Right lobe of liver (tissue), 6 donors: Measurements from ENCODE around the gene TMEM255A. TPM values are rescaled to one million over a fixed set of nuclear protein-coding genes. Genes with fewer than 3 reads are reported as not detected.

Source experiments
- ATAC-seq, 4 donors: fragments of 200-7000 bp; cut with Tn5 transposase; one replicate each; pipeline ENCODE4 v1.9.1; 2020; ENCODE audit warnings: mild to moderate bottlenecking in 4 of 4, moderate library complexity in 4 of 4
- DNase-seq, 3 donors: peaks; one replicate each; pipeline ENCODE4 v3.0.0-alpha.2; 2020
- H3K27ac ChIP-seq, 3 donors: fragments of 200-600 bp; one replicate each; pipeline ENCODE4 v1.8.0; 2022
- H3K27me3 ChIP-seq, 2 donors: fragments of 200-600 bp; one replicate each; pipeline ENCODE4 v1.8.0; 2022
- H3K36me3 ChIP-seq, 4 donors: fragments of 200-600 bp; sonication (generic) in 1 of 4; one replicate each; pipeline versions ENCODE4 v1.5.1 to v1.8.0; 2017 to 2022; ENCODE audit warnings: control low read depth in 1 of 4
- H3K4me1 ChIP-seq, 4 donors: fragments of 200-600 bp; sonication (generic) in 1 of 4; one replicate each; pipeline versions ENCODE4 v1.5.1 to v1.8.0; 2017 to 2022; ENCODE audit warnings: control low read depth in 1 of 4
- H3K4me3 ChIP-seq, 3 donors: fragments of 200-600 bp; one replicate each; pipeline ENCODE4 v1.8.0; 2022
- H3K9me3 ChIP-seq, 4 donors: fragments of 200-600 bp; sonication (generic) in 1 of 4; one replicate each; pipeline versions ENCODE4 v1.5.1 to v1.8.0; 2017 to 2022; ENCODE audit warnings: control low read depth in 1 of 4
- CTCF ChIP-seq, 4 donors: fragments of 200-600 bp in 3 of 4; fragments of 450-650 bp in 1 of 4; IDR thresholded peaks; one replicate each; pipeline versions ENCODE4 v1.5.1 to v1.8.0; 2016 to 2022; ENCODE audit warnings: antibody characterized with exemption in 4 of 4, mild to moderate bottlenecking in 2 of 4
- POLR2A ChIP-seq: fragments of 450-650 bp; IDR thresholded peaks from one replicate; pipeline ENCODE4 v1.6.1; 2017; ENCODE audit warnings: antibody characterized with exemption, mild to moderate bottlenecking
- WGBS: methylation state at CpG from one replicate; pipeline ENCODE4 v1.1.6; 2018; ENCODE audit warnings: low coverage, low lambda C conversion rate; ENCODE audit not compliant: insufficient coverage; ENCODE audit errors: missing lambda C conversion rate; 5-methylcytosine and 5-hydroxymethylcytosine counted together
- intact Hi-C, 2 donors: fragments of 100-400 bp; cut with DNase I; formaldehyde crosslinking; loops; one replicate each; pipeline versions ENCODE4 v1.11.2 to v1.14.1; 2022
- total RNA-seq, 6 experiments: library from RNA; depleted of rRNA in 2 of 6; stranded (reverse); fragments of >200 nt in 2 of 6; fragmentation: NEBNext Ultra II Directional in 3 of 6; extraction: Animal tissue kit (Norgen Biotek cat#: 25700) in 3 of 6; gene quantifications; one replicate each; pipeline versions ENCODE4 v1.1.0 to v1.2.4, GENCODE V29; 2016 to 2023
- donor health status: DM: no; HTN: yes; CAD: no.
- donor health status: DM: no; HTN: no; CAD: no.
- donor health status: DM: no; HTN: no; CAD: no.
- donor health status: DM: no; HTN: yes; CAD: no.
- donor health status: DM: no; HTN: yes; CAD: no.

TMEM255A gene
- total RNA-seq, 6 experiments from 2014 or later: 0.25 to 0.37 (median 0.33) TPM; not detected in 3

- H3K27ac ChIP-seq: peak overlapping the region; percentile 74 to 82 (median 77)
- 16% methylated on average over 16 of the region's 16 CpGs for WGBS
- H3K4me3 ChIP-seq: peak overlapping the region; percentile 56 to 69 (median 61)
- no peaks in the 10 kb centered on the region for H3K27me3 ChIP-seq
- intact Hi-C loops: no loop called here
- DNase-seq: no peak
- TF ChIP-seq CTCF (IDR thresholded peaks at IDR 0.05) (no peak), POLR2A (no peak)
- no peaks in the 10 kb centered on the region for H3K4me1 ChIP-seq
- no peaks in the 10 kb centered on the region for H3K36me3 ChIP-seq
- peak in 3 of 4 donors; percentile 6 to 21 (median 20) for ATAC-seq
- no peaks in the 10 kb centered on the region for H3K9me3 ChIP-seq
Observed at GRCh38 chrX:120244395-120244734, 66.9 kb downstream of the TMEM255A start.

- TF ChIP-seq POLR2A (no peak), CTCF (IDR thresholded peaks at IDR 0.05) (no peak)
- DNase-seq (no peak), ATAC-seq (no peak)
- Histone ChIP-seq H3K4me3 (no peak overlapping the region), H3K4me1 (no peaks in the 10 kb centered on the region), H3K9me3 (no peaks in the 10 kb centered on the region), H3K27ac (no peak overlapping the region), H3K27me3 (no peaks in the 10 kb centered on the region), H3K36me3 (no peaks in the 10 kb centered on the region)
- intact Hi-C loops: no loop called here
- WGBS: 50% methylated on average over 5 of the region's 5 CpGs
Observed at GRCh38 chrX:120242813-120243212, 68.4 kb downstream of the TMEM255A start.

- no peak for TF ChIP-seq POLR2A
- no peak for TF ChIP-seq CTCF (IDR thresholded peaks at IDR 0.05)
- Histone ChIP-seq H3K9me3 (no peaks in the 10 kb centered on the region), H3K27ac (no peak overlapping the region), H3K36me3 (no peaks in the 10 kb centered on the region), H3K4me3 (no peak overlapping the region), H3K27me3 (no peaks in the 10 kb centered on the region), H3K4me1 (no peaks in the 10 kb centered on the region)
- intact Hi-C loops: no loop called here
- no peak for ATAC-seq
- WGBS: 61% methylated on average over 4 of the region's 4 CpGs
- no peak for DNase-seq
Observed at GRCh38 chrX:120238933-120239332, 72.3 kb downstream of the TMEM255A start.

GRCh38 chrX:120236687-120237479 is 74.4 kb downstream of the TMEM255A start:
- intact Hi-C loops: no loop called here
- no peak for DNase-seq
- H3K36me3 ChIP-seq: no peaks in the 10 kb centered on the region
- no peak overlapping the region for H3K27ac ChIP-seq
- H3K4me3 ChIP-seq: no peak overlapping the region
- no peaks in the 10 kb centered on the region for H3K4me1 ChIP-seq
- WGBS: 66% methylated on average over 3 of the region's 3 CpGs
- H3K27me3 ChIP-seq: no peaks in the 10 kb centered on the region
- ATAC-seq: no peak
- TF ChIP-seq POLR2A (no peak), CTCF (IDR thresholded peaks at IDR 0.05) (no peak)
- no peaks in the 10 kb centered on the region for H3K9me3 ChIP-seq
